ENCODE measurements around the gene ATG3.
"Not testable (repeated sequence)": the region's sequence is repeated elsewhere in the genome, so short reads cannot be mapped to it uniquely, and the experiment has no call there.

ATG3 gene

GRCh38 chr3:112497897-112498548, 63.7 kb downstream of the ATG3 start:
- DNase-seq: no peak

DNA sequence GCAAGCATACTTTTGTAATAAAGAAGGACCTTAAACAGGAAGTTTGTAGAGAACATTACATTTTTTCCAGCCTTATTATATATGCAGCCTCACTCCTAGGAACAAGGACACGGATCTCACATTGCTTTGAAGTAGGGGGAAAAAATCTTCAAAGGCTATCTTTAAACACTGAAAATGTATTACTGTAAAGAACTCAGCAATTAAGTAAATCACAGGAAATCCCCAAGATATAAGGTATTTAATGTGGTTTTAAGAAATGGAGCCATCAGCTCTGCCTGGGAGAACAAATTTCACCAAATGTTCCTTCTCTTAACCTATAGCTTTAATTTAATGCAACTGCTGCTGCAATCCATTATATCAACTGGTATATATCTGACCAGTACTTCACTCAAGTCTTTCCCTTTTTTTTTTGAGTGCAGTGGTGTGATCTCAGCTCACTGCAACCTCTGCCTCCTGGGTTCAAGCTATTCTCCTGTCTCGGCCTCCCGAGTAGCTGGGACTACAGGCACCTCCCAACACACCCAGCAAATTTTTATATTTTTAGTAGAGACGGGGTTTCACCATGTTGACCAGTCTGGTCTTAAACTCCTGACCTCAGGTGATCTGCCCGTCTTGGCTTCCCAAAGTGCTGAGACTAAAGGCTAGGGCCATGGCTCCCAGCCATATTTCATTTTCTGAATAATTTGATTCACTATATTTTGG, 65.2 kb downstream of the ATG3 start:
- no peak for DNase-seq

DNA sequence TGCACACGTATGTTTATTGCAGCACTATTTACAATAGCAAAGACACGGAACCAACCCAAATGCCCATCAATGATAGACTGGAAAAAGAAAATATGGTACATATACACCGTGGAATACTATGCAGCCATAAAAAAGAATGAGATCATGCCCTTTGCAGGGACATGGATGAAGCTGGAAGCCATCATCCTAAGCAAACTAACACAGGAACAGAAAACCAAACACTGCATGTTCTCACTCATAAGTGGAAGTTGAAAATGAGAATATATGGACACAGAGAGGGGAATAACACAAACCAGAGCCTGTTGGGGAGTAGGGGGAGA, 67.4 kb downstream of the ATG3 start:
- not testable (repeated sequence) for DNase-seq

GRCh38 chr3:112492124-112492523, 69.6 kb downstream of the ATG3 start:
- no peak for DNase-seq

GRCh38 chr3:112491373-112491772, 70.4 kb downstream of the ATG3 start:
- no peak for DNase-seq

GRCh38 chr3:112489674-112490479, 71.9 kb downstream of the ATG3 start:
- DNase-seq: no peak

GRCh38 chr3:112486811-112487505, 74.8 kb downstream of the ATG3 start:
- DNase-seq: no peak

GRCh38 chr3:112484352-112484751, 77.4 kb downstream of the ATG3 start:
- DNase-seq: no peak

GRCh38 chr3:112482675-112483074, 79.1 kb downstream of the ATG3 start:
- no peak for DNase-seq
